Astrocyte of the spinal cord (primary cell): ENCODE results near the gene GRAP2.

Experiments
- DNase-seq: peaks from one replicate; pipeline ENCODE4 v3.0.0; 2011; ENCODE audit warnings: low read depth, low spot score
- H3K4me3 ChIP-seq: 2 replicates; pipeline ENCODE4 v1.5.1; 2011; ENCODE audit warnings: low read depth, mild to moderate bottlenecking, low read length, moderate library complexity
- in situ Hi-C: cut with HindIII; loops from 2 replicates; pipeline ENCODE4 v1.10.0; 2017; ENCODE audit warnings: low sequenced_read_pairs
- TF ChIP-seq, protein P1 (sequence below): IDR thresholded peaks from 2 replicates; pipeline ENCODE4 v1.5.1; 2012; ENCODE audit warnings: low read depth, mild to moderate bottlenecking, low read length, inconsistent platforms

Gene GRAP2

DNA sequence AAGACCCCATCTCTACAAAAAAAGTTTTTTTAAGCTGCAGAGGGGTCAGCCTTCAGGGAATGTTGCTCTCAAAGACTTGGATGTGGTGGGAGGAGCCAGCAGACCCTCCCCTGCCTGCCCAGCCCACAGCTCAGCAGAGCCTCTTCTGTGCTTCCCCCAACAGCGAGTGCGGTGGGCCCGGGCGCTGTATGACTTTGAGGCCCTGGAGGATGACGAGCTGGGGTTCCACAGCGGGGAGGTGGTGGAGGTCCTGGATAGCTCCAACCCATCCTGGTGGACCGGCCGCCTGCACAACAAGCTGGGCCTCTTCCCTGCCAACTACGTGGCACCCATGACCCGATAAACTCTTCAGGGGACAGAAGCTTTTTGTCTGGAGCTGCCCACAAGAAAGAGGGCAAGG is 69.9 kb downstream of the GRAP2 start:
- TF ChIP-seq, protein P1, sequence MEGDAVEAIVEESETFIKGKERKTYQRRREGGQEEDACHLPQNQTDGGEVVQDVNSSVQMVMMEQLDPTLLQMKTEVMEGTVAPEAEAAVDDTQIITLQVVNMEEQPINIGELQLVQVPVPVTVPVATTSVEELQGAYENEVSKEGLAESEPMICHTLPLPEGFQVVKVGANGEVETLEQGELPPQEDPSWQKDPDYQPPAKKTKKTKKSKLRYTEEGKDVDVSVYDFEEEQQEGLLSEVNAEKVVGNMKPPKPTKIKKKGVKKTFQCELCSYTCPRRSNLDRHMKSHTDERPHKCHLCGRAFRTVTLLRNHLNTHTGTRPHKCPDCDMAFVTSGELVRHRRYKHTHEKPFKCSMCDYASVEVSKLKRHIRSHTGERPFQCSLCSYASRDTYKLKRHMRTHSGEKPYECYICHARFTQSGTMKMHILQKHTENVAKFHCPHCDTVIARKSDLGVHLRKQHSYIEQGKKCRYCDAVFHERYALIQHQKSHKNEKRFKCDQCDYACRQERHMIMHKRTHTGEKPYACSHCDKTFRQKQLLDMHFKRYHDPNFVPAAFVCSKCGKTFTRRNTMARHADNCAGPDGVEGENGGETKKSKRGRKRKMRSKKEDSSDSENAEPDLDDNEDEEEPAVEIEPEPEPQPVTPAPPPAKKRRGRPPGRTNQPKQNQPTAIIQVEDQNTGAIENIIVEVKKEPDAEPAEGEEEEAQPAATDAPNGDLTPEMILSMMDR: no peak
- H3K4me3 ChIP-seq: no peak overlapping the region
- DNase-seq: no peak
- in situ Hi-C loops: no loop called here

DNA sequence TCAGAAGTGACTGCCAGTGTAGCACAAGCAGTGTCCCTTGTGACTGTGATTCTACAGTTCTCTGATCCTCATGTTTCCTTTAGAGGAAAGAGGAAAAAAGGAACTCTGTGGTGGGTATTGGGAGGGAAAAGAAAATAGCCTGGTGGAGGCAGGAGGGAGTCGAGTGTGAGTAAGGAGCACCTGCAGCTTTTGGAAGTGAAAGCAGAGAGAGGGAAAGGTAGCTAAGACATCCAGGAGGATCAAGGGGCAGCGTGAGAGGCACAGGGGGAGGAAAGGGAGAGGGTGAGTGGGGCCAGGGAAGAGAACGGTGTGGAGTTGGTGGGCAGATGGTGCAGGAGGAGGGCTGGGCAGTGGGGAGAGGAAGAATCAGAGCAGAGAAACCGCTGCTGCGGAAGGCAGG is 71.8 kb downstream of the GRAP2 start:
- in situ Hi-C loops: no loop called here
- TF ChIP-seq, protein P1: no peak
- no peak overlapping the region for H3K4me3 ChIP-seq
- DNase-seq: no peak

- DNase-seq: no peak
- TF ChIP-seq, protein P1: no peak
- no peak overlapping the region for H3K4me3 ChIP-seq
- in situ Hi-C loops: no loop called here
These were observed 72.8 kb downstream of the GRAP2 start for GRCh38 chr22:39973656-39974055.

DNA sequence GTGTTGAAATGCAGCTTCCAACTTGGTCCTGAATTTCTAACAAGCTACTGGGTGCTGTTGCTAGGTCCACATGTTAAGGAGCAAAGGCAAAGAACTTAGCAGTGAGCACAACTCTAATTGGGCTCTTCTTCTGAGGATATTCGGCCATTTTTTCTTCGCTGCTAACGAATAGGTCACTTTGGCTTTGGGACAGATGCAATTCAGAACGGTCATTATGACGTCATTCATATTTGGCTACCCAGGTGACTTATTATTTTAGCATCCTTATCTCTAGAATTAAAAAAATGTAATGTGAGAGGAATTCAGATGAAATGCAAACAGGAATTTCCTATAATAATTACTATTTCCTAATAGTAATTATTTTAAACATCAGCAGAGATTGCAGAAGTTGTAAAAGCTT is 73.2 kb downstream of the GRAP2 start:
- TF ChIP-seq, protein P1: no peak
- in situ Hi-C loops: no loop called here
- no peak for DNase-seq
- no peak overlapping the region for H3K4me3 ChIP-seq

DNA sequence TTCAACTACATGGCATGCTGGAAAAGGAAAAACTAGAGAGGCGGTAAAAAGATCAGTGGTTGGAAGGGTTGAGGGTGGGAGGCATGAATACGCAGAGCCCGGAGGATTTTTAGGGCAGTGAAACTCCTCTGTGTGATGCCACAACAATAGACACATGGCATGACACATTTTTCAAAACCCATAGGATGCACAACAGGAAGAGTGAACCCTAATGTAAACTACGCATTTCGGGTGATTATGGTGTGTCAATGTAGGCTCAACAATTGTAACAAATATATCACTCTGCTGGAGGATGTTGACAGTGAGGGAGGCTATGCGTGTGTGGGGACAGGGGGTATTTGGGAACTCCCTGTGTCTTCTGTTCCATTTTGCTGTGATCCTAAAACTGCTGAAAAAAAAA is 78.2 kb downstream of the GRAP2 start:
- TF ChIP-seq, protein P1: no peak
- in situ Hi-C loops: no loop called here
- DNase-seq: no peak
- H3K4me3 ChIP-seq: no peak overlapping the region

- DNase-seq: no peak
- no peak overlapping the region for H3K4me3 ChIP-seq
- in situ Hi-C loops: no loop called here
- TF ChIP-seq, protein P1: no peak
These were observed 78.6 kb downstream of the GRAP2 start for GRCh38 chr22:39979458-39979857.

DNA sequence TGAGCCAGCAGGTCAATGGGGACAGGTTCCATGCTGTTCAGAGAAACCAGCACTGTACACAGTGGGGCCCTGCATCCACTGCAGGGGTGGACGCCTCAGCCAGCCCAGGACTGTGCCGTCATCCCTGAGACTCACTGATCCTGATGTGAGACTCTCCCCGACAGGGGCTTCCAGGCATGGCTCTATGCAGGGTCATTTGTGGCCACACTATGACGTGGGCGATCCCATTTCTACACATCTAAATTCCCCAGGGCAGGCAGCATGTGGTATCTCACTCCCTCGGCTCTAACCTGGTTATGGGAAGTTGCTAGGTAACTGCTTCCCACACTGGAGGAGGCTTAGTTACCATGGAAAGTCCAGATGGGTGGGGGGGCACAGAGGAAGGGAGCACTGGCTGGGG is 79.7 kb downstream of the GRAP2 start:
- H3K4me3 ChIP-seq: no peak overlapping the region
- in situ Hi-C loops: no loop called here
- TF ChIP-seq, protein P1: no peak
- no peak for DNase-seq
